ENCODE measurements around the gene TLCD3A.
"Not testable (repeated sequence)": the region's sequence is repeated elsewhere in the genome, so short reads cannot be mapped to it uniquely, and the experiment has no call there.

The TLCD3A gene

GRCh38 chr17:746783-747629 lies 14.6 kb downstream of the TLCD3A start:
- H3K9me3 ChIP-seq (ENCODE audit: insufficient read depth, low read length) = no peaks in the 10 kb centered on the region
- no peaks in the 10 kb centered on the region for H3K27me3 ChIP-seq (ENCODE audit: low read depth, low read length)
- no peak overlapping the region for H3K4me2 ChIP-seq (ENCODE audit: low read length)
- H3K4me1 ChIP-seq (ENCODE audit: low read length) = peaks cover 7% of the 10 kb centered on the region
- H3K9ac ChIP-seq (ENCODE audit: low read length) = no peak overlapping the region
- H2AFZ ChIP-seq (ENCODE audit: low read depth, low read length) = no peak overlapping the region
- peaks cover 93% of the 10 kb centered on the region for H3K79me2 ChIP-seq (ENCODE audit: low read length)
- H4K20me1 ChIP-seq (ENCODE audit: insufficient read depth, low read length) = peaks cover 25% of the 10 kb centered on the region
- no peak for TF ChIP-seq CTCF (IDR thresholded peaks at IDR 0.05; ENCODE audit: low read depth, low read length)
- no peak overlapping the region for H3K4me3 ChIP-seq (ENCODE audit: low read length)
- no peak overlapping the region for H3K27ac ChIP-seq (ENCODE audit: low read length)
- H3K36me3 ChIP-seq (replicated peaks; ENCODE audit: low read depth, low read length) = peaks cover 63% of the 10 kb centered on the region

GRCh38 chr17:748604-749003 lies 16.2 kb downstream of the TLCD3A start:
- H3K27me3 ChIP-seq (ENCODE audit: low read depth, low read length) = not testable (repeated sequence)

GRCh38 chr17:749359-749758 lies 17.0 kb downstream of the TLCD3A start:
- Histone ChIP-seq H3K36me3 (replicated peaks; ENCODE audit: low read depth, low read length) (peaks cover 44% of the 10 kb centered on the region), H3K4me1 (ENCODE audit: low read length) (peaks cover 10% of the 10 kb centered on the region), H3K79me2 (ENCODE audit: low read length) (peaks cover 73% of the 10 kb centered on the region), H4K20me1 (ENCODE audit: insufficient read depth, low read length) (peaks cover 17% of the 10 kb centered on the region)
- not testable (repeated sequence) for H3K27ac ChIP-seq (ENCODE audit: low read length); H3K9ac ChIP-seq (ENCODE audit: low read length); H2AFZ ChIP-seq (ENCODE audit: low read depth, low read length); H3K9me3 ChIP-seq (ENCODE audit: insufficient read depth, low read length); H3K4me3 ChIP-seq (ENCODE audit: low read length); H3K4me2 ChIP-seq (ENCODE audit: low read length); H3K27me3 ChIP-seq (ENCODE audit: low read depth, low read length)

More at GRCh38 chr17:748604-749003, 16.2 kb downstream of the TLCD3A start:
- Histone ChIP-seq H3K36me3 (replicated peaks; ENCODE audit: low read depth, low read length) (peaks cover 51% of the 10 kb centered on the region), H4K20me1 (ENCODE audit: insufficient read depth, low read length) (peaks cover 20% of the 10 kb centered on the region), H3K4me1 (ENCODE audit: low read length) (peaks cover 10% of the 10 kb centered on the region), H3K79me2 (ENCODE audit: low read length) (peaks cover 80% of the 10 kb centered on the region)
- not testable (repeated sequence) for H2AFZ ChIP-seq (ENCODE audit: low read depth, low read length); H3K4me3 ChIP-seq (ENCODE audit: low read length); H3K4me2 ChIP-seq (ENCODE audit: low read length); H3K9ac ChIP-seq (ENCODE audit: low read length); H3K27ac ChIP-seq (ENCODE audit: low read length); H3K9me3 ChIP-seq (ENCODE audit: insufficient read depth, low read length)

GRCh38 chr17:750431-751037 lies 18.1 kb downstream of the TLCD3A start:
- Histone ChIP-seq H4K20me1 (ENCODE audit: insufficient read depth, low read length) (peaks cover 8% of the 10 kb centered on the region), H3K27me3 (ENCODE audit: low read depth, low read length) (no peaks in the 10 kb centered on the region), H3K9ac (ENCODE audit: low read length) (peak overlapping the region; percentile 99), H3K36me3 (replicated peaks; ENCODE audit: low read depth, low read length) (peaks cover 33% of the 10 kb centered on the region), H3K4me3 (ENCODE audit: low read length) (peak overlapping the region; percentile 100), H2AFZ (ENCODE audit: low read depth, low read length) (no peak overlapping the region), H3K27ac (ENCODE audit: low read length) (no peak overlapping the region), H3K79me2 (ENCODE audit: low read length) (peaks cover 62% of the 10 kb centered on the region), H3K4me2 (ENCODE audit: low read length) (peak overlapping the region; percentile 93), H3K4me1 (ENCODE audit: low read length) (peaks cover 10% of the 10 kb centered on the region), H3K9me3 (ENCODE audit: insufficient read depth, low read length) (no peaks in the 10 kb centered on the region)
- no peak for TF ChIP-seq CTCF (IDR thresholded peaks at IDR 0.05; ENCODE audit: low read depth, low read length)
- no peak for TF ChIP-seq EZH2phosphoT487 (IDR thresholded peaks at IDR 0.05; ENCODE audit: low read depth)
